HCT116 (cell line): ENCODE results near the gene TTC39C. TPM values are rescaled to one million over a fixed set of nuclear protein-coding genes. Genes with fewer than 3 reads are reported as not detected.

Experiments
- ATAC-seq: fragments of 200-7000 bp; cut with Tn5 transposase; 2 replicates; pipeline ENCODE4 v1.9.1; 2020; ENCODE audit warnings: mild to moderate bottlenecking, moderate library complexity
- BruUV-seq: library from RNA; stranded (reverse); fragments of 400-500 nt; replicated peaks from 2 replicates; lab custom pipeline; 2021; lab: Mats Ljungman, UMichigan
- CTCF ChIA-PET: fragments of 300-600 bp; sonication (Branson Sonifier 250); formaldehyde crosslinking; loops from one replicate; lab custom pipeline; 2021; ENCODE audit warnings: antibody characterized with exemption; lab: Charles Lee
- POLR2A ChIA-PET: fragments of 300-600, 350-600 bp; sonication (Branson Sonifier 250); formaldehyde crosslinking; loops from one replicate; lab custom pipeline; 2021; ENCODE audit warnings: antibody characterized with exemption; lab: Charles Lee
- RAD21 ChIA-PET, 2 experiments: fragments of 300-600 bp; sonication (Branson Sonifier 250); formaldehyde crosslinking; loops; one replicate each; lab custom pipeline; 2023; ENCODE audit warnings: low total read pairs in 2 of 2; ENCODE audit not compliant: uncharacterized antibody in 2 of 2, unreplicated experiment in 2 of 2, low non-redundant PET in 1 of 2; lab: Charles Lee
- DNase-seq: peaks from one replicate; pipeline ENCODE4 v3.0.0-alpha.2; 2010; ENCODE audit warnings: low read depth, low spot score
- H2AFZ ChIP-seq: fragments of 200-600 bp; shearing (Covaris generic), sonication (generic); 2 replicates; pipeline ENCODE4 v1.6.1; 2017; ENCODE audit warnings: low read depth, mixed run types, mixed read lengths, antibody characterized with exemption, low read length; ENCODE audit not compliant: poor library complexity, severe bottlenecking
- H3K27ac ChIP-seq: 2 replicates; pipeline ENCODE4 v1.5.1; 2012; ENCODE audit warnings: low read depth, low read length
- H3K27me3 ChIP-seq: fragments of 200-600 bp; sonication (generic); 2 replicates; pipeline ENCODE4 v1.6.1; 2016; ENCODE audit warnings: mixed run types, low read length, mixed read lengths; ENCODE audit not compliant: insufficient read depth
- H3K36me3 ChIP-seq, 2 experiments: fragments of 200-500 bp in 1 of 2; fragments of 200-600 bp in 1 of 2; sonication (Bioruptor generic) in 1 of 2; sonication (generic) in 1 of 2; 2 replicates each; pipeline versions ENCODE4 v1.5.1 to v1.6.1; 2014 to 2016; ENCODE audit warnings: low read length in 2 of 2, inconsistent platforms in 1 of 2, mixed read lengths in 1 of 2, mixed run types in 1 of 2; ENCODE audit not compliant: insufficient read depth in 2 of 2, control insufficient read depth in 1 of 2
- H3K4me1 ChIP-seq, 2 experiments: fragments of 200-600 bp in 1 of 2; sonication (generic) in 1 of 2; 2 replicates each; pipeline versions ENCODE4 v1.5.1 to v1.6.1; 2012 to 2017; ENCODE audit warnings: low read length in 2 of 2, inconsistent platforms in 1 of 2, mild to moderate bottlenecking in 1 of 2, mixed read lengths in 1 of 2, mixed run types in 1 of 2, moderate library complexity in 1 of 2; ENCODE audit not compliant: insufficient read depth in 2 of 2, control insufficient read depth in 1 of 2
- H3K4me2 ChIP-seq: fragments of 200-600 bp; sonication (generic); 2 replicates; pipeline ENCODE4 v1.6.1; 2017; ENCODE audit warnings: mixed run types, low read length, mixed read lengths
- H3K4me3 ChIP-seq, 2 experiments: fragments of 200-600 bp in 1 of 2; sonication (generic) in 1 of 2; replicated peaks in 1 of 2; 2 replicates each; pipeline ENCODE4 v1.5.1; 2011 to 2016; ENCODE audit warnings: low read length in 2 of 2, control low read depth in 1 of 2, low read depth in 1 of 2, mild to moderate bottlenecking in 1 of 2, mixed read lengths in 1 of 2, mixed run types in 1 of 2
- H3K79me2 ChIP-seq: fragments of 200-600 bp; sonication (generic); 2 replicates; pipeline ENCODE4 v1.6.1; 2017; ENCODE audit warnings: mild to moderate bottlenecking, mixed run types, low read length, moderate library complexity, mixed read lengths; ENCODE audit not compliant: insufficient read depth
- H3K9ac ChIP-seq: fragments of 200-600 bp; sonication (generic); 2 replicates; pipeline ENCODE4 v1.6.1; 2016; ENCODE audit warnings: low read length, mixed read lengths
- H3K9me2 ChIP-seq: fragments of 200-600 bp; sonication (generic), shearing (Covaris generic); 2 replicates; pipeline ENCODE4 v1.6.1; 2017; ENCODE audit warnings: mixed run types, mild to moderate bottlenecking, moderate library complexity; ENCODE audit not compliant: insufficient read depth
- H3K9me3 ChIP-seq, 2 experiments: fragments of 200-500 bp in 1 of 2; fragments of 200-600 bp in 1 of 2; sonication (Bioruptor generic) in 1 of 2; sonication (generic) in 1 of 2; 2 replicates each; pipeline ENCODE4 v1.6.1; 2014 to 2017; ENCODE audit warnings: low read length in 2 of 2, mixed read lengths in 2 of 2, inconsistent platforms in 1 of 2, low read depth in 1 of 2, mild to moderate bottlenecking in 1 of 2, mixed run types in 1 of 2, moderate library complexity in 1 of 2; ENCODE audit not compliant: control insufficient read depth in 1 of 2, insufficient read depth in 1 of 2
- H4K20me1 ChIP-seq: fragments of 200-600 bp; sonication (generic), shearing (Covaris generic); 2 replicates; pipeline ENCODE4 v1.6.1; 2017; ENCODE audit warnings: mixed run types, mild to moderate bottlenecking, moderate library complexity; ENCODE audit not compliant: insufficient read depth
- ATF3 ChIP-seq: IDR thresholded peaks from 2 replicates; pipeline ENCODE4 v1.6.1; 2012
- CEBPB ChIP-seq: IDR thresholded peaks from 2 replicates; pipeline ENCODE4 v1.6.1; 2012; ENCODE audit warnings: low read depth
- EGR1 ChIP-seq: IDR thresholded peaks from 2 replicates; pipeline ENCODE4 v1.6.1; 2012; ENCODE audit warnings: low read depth
- EZH2 ChIP-seq: fragments of 200-600 bp; sonication (generic); IDR thresholded peaks from 2 replicates; pipeline ENCODE4 v1.6.1; 2017; ENCODE audit warnings: antibody characterized with exemption, mixed run types
- EZH2phosphoT487 ChIP-seq: fragments of 200-600 bp; IDR thresholded peaks from 2 replicates; pipeline ENCODE4 v1.6.1; 2018; ENCODE audit warnings: antibody characterized with exemption, borderline replicate concordance
- POLR2A ChIP-seq: IDR thresholded peaks from 2 replicates; pipeline ENCODE4 v1.7.0; 2011; ENCODE audit warnings: borderline replicate concordance; ENCODE audit not compliant: insufficient read depth, insufficient read length; ENCODE audit errors: extremely low read depth
- RAD21 ChIP-seq: IDR thresholded peaks from 2 replicates; pipeline ENCODE4 v1.6.1; 2012; ENCODE audit warnings: low read depth, mild to moderate bottlenecking
- SIN3A ChIP-seq: IDR thresholded peaks from 2 replicates; pipeline ENCODE4 v1.6.1; 2012; ENCODE audit warnings: low read depth
- SP1 ChIP-seq: IDR thresholded peaks from 2 replicates; pipeline ENCODE4 v1.6.1; 2012; ENCODE audit warnings: low read depth
- SRF ChIP-seq: IDR thresholded peaks from 2 replicates; pipeline ENCODE4 v1.6.1; 2012; ENCODE audit warnings: low read depth
- TCF7L2 ChIP-seq: IDR thresholded peaks from 2 replicates; pipeline ENCODE4 v1.7.0; 2011; ENCODE audit warnings: borderline replicate concordance, inconsistent platforms; ENCODE audit not compliant: insufficient read depth, insufficient read length; ENCODE audit errors: extremely low read depth
- ZBTB33 ChIP-seq: IDR thresholded peaks from 2 replicates; pipeline ENCODE4 v1.6.1; 2011; ENCODE audit warnings: mild to moderate bottlenecking, low read length, moderate library complexity; ENCODE audit not compliant: insufficient replicate concordance; ENCODE audit errors: extremely low read depth
- ZFX ChIP-seq: fragments of 450-650 bp; IDR thresholded peaks from 2 replicates; pipeline ENCODE4 v1.6.1; 2017
- intact Hi-C: fragments of 100-400 bp; cut with micrococcal nuclease; formaldehyde crosslinking; loops from 2 replicates; pipeline ENCODE4 v1.10.0; 2022
- total RNA-seq: library from RNA; stranded (reverse); gene quantifications from one replicate; pipeline ENCODE4 v1.2.1, GENCODE V29; 2021; ENCODE audit not compliant: unreplicated experiment

Gene TTC39C
- total RNA-seq, 1 experiment from 2014 or later: 24.8 TPM

GRCh38 chr18:24094561-24094960 lies 80.0 kb downstream of the TTC39C start:
- ChIA-PET CTCF (no interaction called here), POLR2A (no interaction called here)
- no peaks in the 10 kb centered on the region for H3K4me1 ChIP-seq
- no peak for DNase-seq
- H3K4me2 ChIP-seq: no peak overlapping the region
- H3K9me2 ChIP-seq: no peaks in the 10 kb centered on the region
- H3K79me2 ChIP-seq: no peaks in the 10 kb centered on the region
- no peak overlapping the region for H3K9ac ChIP-seq
- H4K20me1 ChIP-seq: no peaks in the 10 kb centered on the region
- TF ChIP-seq TCF7L2 (no peak), RAD21 (no peak), ZBTB33 (no peak), CEBPB (no peak), ATF3 (no peak), ZFX (no peak), POLR2A (no peak), SRF (no peak), EZH2 (no peak), EGR1 (no peak), SIN3A (no peak), SP1 (no peak), EZH2phosphoT487 (no peak)
- TF ChIP-seq, all 23 proteins: peak for 0
- no TSS peak for BruUV-seq
- Histone ChIP-seq H2AFZ (no peak overlapping the region), H3K4me3 (no peak overlapping the region), H3K36me3 (0 out of 4 replicates have a peak, but pooled peaks cover 0 to 3% of the 10 kb centered on the region in 2 experiments), H3K27me3 (no peaks in the 10 kb centered on the region), H3K9me3 (0 out of 4 replicates have a peak, but pooled peaks cover 0 to 3% of the 10 kb centered on the region in 2 experiments), H3K27ac (no peak overlapping the region)
- ATAC-seq: no peak
- RAD21 ChIA-PET: no interaction called here
- intact Hi-C loops: no loop called here
